ENCODE results near the gene C19orf81.

GRCh38 chr19:50645107-50645506 lies 4.1 kb upstream of the C19orf81 start:
- no peak for TF ChIP-seq CBX3 (IDR thresholded peaks at IDR 0.05; ENCODE audit: low read depth)
- TF ChIP-seq CTCF (IDR thresholded peaks at IDR 0.05 in 2 of 3, conservative IDR thresholded peaks at IDR 0.05 in 1 of 3; ENCODE audit: borderline replicate concordance in 1 of 3, insufficient read depth in 1 of 3, low read depth in 2 of 3, low read length in 2 of 3) = no peak

Data from HCT116 (cell line).